22Rv1 (cell line): Measurements from ENCODE around the gene POU2F1.

Experiments
- ZFX ChIP-seq: fragments of 450-650 bp; IDR thresholded peaks from 2 replicates; pipeline ENCODE4 v1.6.1; 2017; ENCODE audit warnings: antibody characterized with exemption, borderline replicate concordance
- TF ChIP-seq, protein P1 (sequence below): fragments of 450-650 bp; IDR thresholded peaks from 2 replicates; pipeline ENCODE4 v1.5.1; 2017; ENCODE audit warnings: mild to moderate bottlenecking

DNA sequence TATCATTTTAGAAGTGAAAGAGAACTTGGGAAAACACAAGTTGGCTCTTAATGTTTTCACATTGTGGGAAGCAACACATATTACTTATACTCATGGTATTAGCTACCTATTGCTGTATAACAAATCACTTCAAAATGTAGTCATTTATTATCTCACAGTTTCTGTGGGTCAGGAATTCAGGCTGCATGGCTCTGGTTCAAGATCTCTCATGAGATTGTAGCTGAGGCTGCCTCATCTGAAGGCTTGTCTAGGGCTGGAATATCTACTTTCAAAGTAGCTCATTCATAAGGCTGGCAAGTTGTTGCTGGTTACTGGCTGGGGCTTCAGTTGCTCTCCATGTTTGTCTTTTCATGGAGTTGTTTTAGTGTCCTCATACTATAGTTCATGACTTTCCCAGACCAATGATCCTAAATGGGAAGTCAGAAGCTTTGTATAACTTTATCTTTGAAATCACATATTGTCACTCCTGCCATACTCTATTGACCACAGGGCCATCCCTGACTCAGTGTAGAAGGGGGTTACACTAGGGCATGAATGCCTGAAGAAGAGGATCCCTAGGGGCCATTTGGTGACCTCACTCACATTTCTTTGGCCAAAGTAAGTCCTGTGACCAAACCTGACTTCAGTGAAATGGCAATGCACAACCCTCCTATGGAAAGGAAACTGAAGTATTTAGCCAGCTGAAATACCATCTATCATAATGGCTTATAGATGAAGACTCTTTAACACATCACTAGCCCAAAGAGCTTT, 37.9 kb upstream of the POU2F1 start:
- TF ChIP-seq, protein P1, sequence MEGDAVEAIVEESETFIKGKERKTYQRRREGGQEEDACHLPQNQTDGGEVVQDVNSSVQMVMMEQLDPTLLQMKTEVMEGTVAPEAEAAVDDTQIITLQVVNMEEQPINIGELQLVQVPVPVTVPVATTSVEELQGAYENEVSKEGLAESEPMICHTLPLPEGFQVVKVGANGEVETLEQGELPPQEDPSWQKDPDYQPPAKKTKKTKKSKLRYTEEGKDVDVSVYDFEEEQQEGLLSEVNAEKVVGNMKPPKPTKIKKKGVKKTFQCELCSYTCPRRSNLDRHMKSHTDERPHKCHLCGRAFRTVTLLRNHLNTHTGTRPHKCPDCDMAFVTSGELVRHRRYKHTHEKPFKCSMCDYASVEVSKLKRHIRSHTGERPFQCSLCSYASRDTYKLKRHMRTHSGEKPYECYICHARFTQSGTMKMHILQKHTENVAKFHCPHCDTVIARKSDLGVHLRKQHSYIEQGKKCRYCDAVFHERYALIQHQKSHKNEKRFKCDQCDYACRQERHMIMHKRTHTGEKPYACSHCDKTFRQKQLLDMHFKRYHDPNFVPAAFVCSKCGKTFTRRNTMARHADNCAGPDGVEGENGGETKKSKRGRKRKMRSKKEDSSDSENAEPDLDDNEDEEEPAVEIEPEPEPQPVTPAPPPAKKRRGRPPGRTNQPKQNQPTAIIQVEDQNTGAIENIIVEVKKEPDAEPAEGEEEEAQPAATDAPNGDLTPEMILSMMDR, result no peak
- no peak for TF ChIP-seq ZFX
